Astrocyte of the spinal cord (primary cell): ENCODE results near the gene IQCK.

ENCODE experiments used
- DNase-seq: peaks from one replicate; pipeline ENCODE4 v3.0.0; 2011; ENCODE audit warnings: low read depth, low spot score
- H3K4me3 ChIP-seq: 2 replicates; pipeline ENCODE4 v1.5.1; 2011; ENCODE audit warnings: low read depth, mild to moderate bottlenecking, low read length, moderate library complexity
- CTCF ChIP-seq: IDR thresholded peaks from 2 replicates; pipeline ENCODE4 v1.5.1; 2012; ENCODE audit warnings: low read depth, mild to moderate bottlenecking, low read length, inconsistent platforms
- in situ Hi-C: cut with HindIII; loops from 2 replicates; pipeline ENCODE4 v1.10.0; 2017; ENCODE audit warnings: low sequenced_read_pairs

The IQCK gene

GRCh38 chr16:19733551-19733950 lies 15.5 kb downstream of the IQCK start:
- in situ Hi-C loops = no loop called here
- no peak for TF ChIP-seq CTCF
- no peak for DNase-seq
- no peak overlapping the region for H3K4me3 ChIP-seq

GRCh38 chr16:19735074-19735867 lies 17.2 kb downstream of the IQCK start:
- in situ Hi-C loops = no loop called here
- H3K4me3 ChIP-seq = no peak overlapping the region
- no peak for TF ChIP-seq CTCF
- DNase-seq = no peak

DNA sequence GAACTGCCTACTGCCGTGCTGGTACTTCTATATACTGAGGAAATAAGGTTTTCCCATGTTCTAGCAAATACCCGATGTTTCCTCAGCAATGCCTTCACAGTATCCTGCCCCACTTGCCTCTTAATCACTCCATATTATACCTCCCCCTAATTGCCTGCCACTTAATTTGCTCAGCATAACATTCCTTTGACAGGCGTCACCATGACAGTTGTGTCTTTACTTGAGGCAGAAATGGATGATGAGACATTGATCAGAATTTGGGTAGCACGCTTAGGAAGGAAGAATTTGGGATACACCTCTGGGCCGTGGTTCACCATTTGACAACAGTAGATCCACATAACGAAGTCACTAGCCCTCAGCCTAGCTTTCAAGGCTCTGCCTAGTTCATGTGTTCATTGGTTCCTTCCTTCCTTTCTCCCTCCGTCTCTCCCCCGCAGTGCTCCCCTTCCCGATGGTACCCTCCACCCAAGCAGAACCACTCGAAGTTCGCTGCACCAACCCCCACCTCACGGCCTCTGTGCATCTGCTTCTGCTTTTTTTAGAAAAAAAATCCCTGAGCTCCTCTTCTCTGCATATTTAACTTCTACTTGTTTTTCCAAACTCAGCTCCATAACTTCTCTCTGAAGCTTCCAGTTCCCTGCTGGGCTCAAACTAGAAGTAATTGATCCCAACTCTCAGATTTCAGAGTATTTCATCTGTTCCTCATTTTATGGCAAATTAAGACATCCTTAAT lies 19.4 kb downstream of the IQCK start:
- in situ Hi-C loops = no loop called here
- no peak for TF ChIP-seq CTCF
- H3K4me3 ChIP-seq = no peak overlapping the region
- no peak for DNase-seq

- in situ Hi-C loops = no loop called here
- H3K4me3 ChIP-seq = no peak overlapping the region
- TF ChIP-seq CTCF = no peak
- no peak for DNase-seq
Measured at GRCh38 chr16:19741354-19741753, 23.3 kb downstream of the IQCK start.

DNA sequence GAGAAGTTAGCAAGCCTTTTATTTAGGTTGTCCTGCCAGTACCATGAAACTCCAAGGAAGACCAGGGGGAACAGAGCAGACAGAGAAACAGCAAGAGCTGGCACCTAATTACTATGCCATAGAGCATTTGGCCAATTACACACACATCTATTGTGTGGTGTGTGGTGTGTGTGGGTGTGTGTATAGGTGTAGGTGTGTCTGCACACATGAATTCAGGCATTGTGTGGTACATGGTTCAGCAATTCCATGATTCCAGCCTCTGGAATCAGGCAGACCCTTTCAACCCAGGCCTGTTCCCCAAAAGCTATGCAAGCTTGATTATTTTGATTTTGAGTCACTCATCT lies 25.7 kb downstream of the IQCK start:
- H3K4me3 ChIP-seq = no peak overlapping the region
- no peak for DNase-seq
- TF ChIP-seq CTCF = no peak
- in situ Hi-C loops = no loop called here

- TF ChIP-seq CTCF = no peak
- no peak for DNase-seq
- in situ Hi-C loops = no loop called here
Measured at GRCh38 chr16:19744670-19745069, 26.6 kb downstream of the IQCK start.

More at GRCh38 chr16:19744670-19745069, 26.6 kb downstream of the IQCK start:
- H3K4me3 ChIP-seq = no peak overlapping the region
